Spleen (tissue), 7 donors: ENCODE measurements around the gene C6orf47.

ENCODE experiments used
- POLR2A ChIP-seq, 3 donors: fragments of 450-650 bp; IDR thresholded peaks; one replicate each; pipeline ENCODE4 v1.5.1; 2017; ENCODE audit warnings: antibody characterized with exemption in 3 of 3, mild to moderate bottlenecking in 1 of 3
- POLR2AphosphoS5 ChIP-seq, 3 donors: sonication (generic); formaldehyde crosslinking; IDR thresholded peaks; one replicate each; pipeline ENCODE4 v1.5.1; 2017; ENCODE audit warnings: antibody characterized with exemption in 3 of 3
- TF ChIP-seq, protein P1 (sequence below), 11 experiments: fragments of 200-600 bp in 7 of 11; fragments of 450-650 bp in 4 of 11; sonication (generic) in 4 of 11; IDR thresholded peaks in 8 of 11; conservative IDR thresholded peaks in 3 of 11; 1 replicate in 7 of 11; 2 replicates in 4 of 11; pipeline versions ENCODE4 v1.4.0 to v1.8.0; 2016 to 2021; ENCODE audit warnings: antibody characterized with exemption in 11 of 11, inconsistent platforms in 4 of 11, mild to moderate bottlenecking in 1 of 11
- donor health status: DM: no; HTN: no; CAD: no; lungs with moderate emphysema.
- donor health status: DM: no; HTN: no; CAD: no.
- donor health status: DM: no; HTN: no; CAD: no.

DNA sequence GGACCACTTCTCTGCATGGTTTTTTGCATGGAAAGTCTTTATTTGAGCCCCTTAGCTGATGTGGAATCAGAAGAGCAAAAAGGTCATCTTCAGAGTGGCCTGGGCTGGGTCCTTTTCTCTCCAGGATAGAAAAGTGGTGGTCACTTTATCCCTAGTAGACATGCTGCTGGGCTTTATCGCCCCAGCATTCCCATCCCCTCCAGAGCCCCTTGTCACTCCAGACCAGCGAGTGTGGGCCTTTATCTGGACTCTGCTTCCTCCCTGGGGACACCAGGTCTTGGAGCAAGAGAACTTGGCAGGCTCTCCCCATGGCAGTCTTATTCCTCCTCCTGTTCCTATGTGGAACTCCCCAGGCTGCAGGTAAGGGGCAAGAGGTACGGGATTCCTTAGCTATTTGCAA is 46.0 kb upstream of the C6orf47 start, which contains the start of gene LY6G6F:
- TF ChIP-seq, protein P1, sequence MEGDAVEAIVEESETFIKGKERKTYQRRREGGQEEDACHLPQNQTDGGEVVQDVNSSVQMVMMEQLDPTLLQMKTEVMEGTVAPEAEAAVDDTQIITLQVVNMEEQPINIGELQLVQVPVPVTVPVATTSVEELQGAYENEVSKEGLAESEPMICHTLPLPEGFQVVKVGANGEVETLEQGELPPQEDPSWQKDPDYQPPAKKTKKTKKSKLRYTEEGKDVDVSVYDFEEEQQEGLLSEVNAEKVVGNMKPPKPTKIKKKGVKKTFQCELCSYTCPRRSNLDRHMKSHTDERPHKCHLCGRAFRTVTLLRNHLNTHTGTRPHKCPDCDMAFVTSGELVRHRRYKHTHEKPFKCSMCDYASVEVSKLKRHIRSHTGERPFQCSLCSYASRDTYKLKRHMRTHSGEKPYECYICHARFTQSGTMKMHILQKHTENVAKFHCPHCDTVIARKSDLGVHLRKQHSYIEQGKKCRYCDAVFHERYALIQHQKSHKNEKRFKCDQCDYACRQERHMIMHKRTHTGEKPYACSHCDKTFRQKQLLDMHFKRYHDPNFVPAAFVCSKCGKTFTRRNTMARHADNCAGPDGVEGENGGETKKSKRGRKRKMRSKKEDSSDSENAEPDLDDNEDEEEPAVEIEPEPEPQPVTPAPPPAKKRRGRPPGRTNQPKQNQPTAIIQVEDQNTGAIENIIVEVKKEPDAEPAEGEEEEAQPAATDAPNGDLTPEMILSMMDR (IDR thresholded peaks at IDR 0.05 in 8 of 11, conservative IDR thresholded peaks at IDR 0.05 in 3 of 11) = no peak
- TF ChIP-seq POLR2A (IDR thresholded peaks at IDR 0.05) (no peak), POLR2AphosphoS5 (IDR thresholded peaks at IDR 0.05) (no peak)
